HG02763 (cell line): ENCODE results near the gene MSH3.
A peak's percentile ranks its signal among the peaks of the same experiment; 100 is the strongest.

Experiments
- ATAC-seq: cut with Tn5 transposase; IDR thresholded peaks from one replicate; pipeline ENCODE4 v1.9.1; 2021; ENCODE audit warnings: mild to moderate bottlenecking, moderate library complexity; ENCODE audit not compliant: unreplicated experiment

The MSH3 gene

DNA sequence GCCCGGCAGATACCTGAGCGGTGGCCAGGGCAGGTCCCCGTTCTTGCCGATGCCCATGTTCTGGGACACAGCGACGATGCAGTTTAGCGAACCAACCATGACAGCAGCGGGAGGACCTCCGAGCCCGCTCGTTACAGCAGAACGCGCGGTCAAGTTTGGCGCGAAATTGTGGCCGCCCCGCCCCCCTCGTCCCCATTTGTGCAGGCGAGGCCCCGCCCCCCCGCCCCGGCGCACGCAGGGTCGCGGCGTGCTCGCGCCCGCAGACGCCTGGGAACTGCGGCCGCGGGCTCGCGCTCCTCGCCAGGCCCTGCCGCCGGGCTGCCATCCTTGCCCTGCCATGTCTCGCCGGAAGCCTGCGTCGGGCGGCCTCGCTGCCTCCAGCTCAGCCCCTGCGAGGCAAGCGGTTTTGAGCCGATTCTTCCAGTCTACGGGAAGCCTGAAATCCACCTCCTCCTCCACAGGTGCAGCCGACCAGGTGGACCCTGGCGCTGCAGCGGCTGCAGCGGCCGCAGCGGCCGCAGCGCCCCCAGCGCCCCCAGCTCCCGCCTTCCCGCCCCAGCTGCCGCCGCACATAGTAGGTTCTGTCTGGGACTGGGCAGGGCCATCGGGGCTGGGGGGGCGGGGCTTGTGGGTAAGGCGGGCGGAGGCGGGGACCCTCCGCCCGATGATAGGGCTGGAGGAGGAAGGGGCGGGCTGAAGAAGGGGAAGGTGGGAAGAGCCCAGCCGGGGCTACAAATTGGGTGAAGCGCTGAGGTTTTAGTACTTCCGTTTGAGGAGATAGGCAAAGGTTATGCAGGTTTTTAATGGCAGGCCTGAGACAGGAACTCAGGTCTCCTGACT is at the start of gene MSH3, which contains the start of gene DHFR:
MSH3 (plus strand) TSS at position 262 of the 840 bp plus-strand sequence; CDS start at position 338, 76 bp downstream.
DHFR (minus strand) TSS at position 593 of the 840 bp plus-strand sequence; CDS start at position 99, 494 bp downstream.
- peak; percentile 45 for ATAC-seq

- ATAC-seq, result no peak
Observed at GRCh38 chr5:80607343-80607742, 47.1 kb upstream of the MSH3 start.

DNA sequence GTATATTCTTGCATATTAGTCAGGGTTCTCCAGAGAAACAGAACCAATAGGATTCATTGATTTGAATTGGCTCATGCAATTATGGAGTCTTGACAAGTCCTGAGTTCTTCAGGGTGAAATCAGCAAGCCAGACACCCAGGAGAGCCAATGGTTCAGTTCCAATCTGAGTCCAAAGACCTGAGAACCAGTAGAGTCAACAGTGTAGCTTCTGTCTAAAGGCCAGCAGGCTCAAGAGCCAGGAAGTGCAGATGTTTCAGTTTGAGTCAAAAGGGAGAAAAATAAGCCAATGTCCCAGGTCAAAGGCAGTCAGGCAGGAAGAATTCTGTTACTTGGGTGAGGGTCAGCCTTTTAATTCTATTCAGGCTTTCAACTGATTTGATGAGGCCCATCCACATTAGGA is 46.6 kb upstream of the MSH3 start:
- ATAC-seq, result peak; percentile 48

GRCh38 chr5:80608731-80609130 is 45.7 kb upstream of the MSH3 start:
- ATAC-seq, result no peak

DNA sequence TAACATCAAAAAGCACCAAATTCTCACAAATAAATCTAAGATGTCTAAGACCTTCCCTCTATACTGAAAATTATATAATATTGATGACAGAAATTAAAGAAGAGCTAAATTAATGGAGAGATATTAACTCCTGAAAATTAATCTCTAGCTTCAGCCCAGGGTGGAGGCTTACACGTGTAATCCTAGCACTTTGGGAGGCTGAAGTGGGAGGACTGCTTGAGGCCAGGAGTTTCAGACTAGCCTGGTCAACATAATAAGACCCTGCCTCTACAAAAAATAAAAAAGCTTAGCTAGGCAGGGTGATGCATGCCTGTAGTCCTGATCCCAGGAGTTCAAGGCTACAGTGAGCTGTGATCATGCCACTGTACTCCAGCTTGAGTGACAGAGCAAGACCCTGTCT is 44.8 kb upstream of the MSH3 start:
- no peak for ATAC-seq

GRCh38 chr5:80615266-80615914 is 39.1 kb upstream of the MSH3 start:
- no peak for ATAC-seq

DNA sequence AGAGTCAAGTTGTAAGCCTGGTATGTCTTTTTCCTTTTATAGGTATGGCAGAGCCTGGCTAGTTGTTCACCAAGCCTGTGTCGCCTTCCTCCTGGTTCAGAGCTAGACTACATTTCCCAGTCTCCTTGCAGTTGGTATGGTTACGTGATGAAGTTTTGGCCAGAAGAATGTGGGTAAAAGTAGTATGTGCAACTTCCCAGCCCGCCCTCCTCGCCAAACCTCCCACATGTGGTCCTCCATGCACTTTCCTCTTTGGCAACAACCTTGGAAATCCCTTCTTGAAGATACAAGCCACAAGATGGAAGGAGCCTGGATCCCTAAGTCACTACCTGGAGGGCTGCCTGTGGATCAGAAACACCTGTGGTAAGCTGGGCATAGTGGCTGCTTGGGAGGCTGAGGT is 36.0 kb upstream of the MSH3 start:
- no peak for ATAC-seq

GRCh38 chr5:80619086-80619485 is 35.4 kb upstream of the MSH3 start:
- ATAC-seq, result no peak

GRCh38 chr5:80620211-80620610 is 34.2 kb upstream of the MSH3 start:
- ATAC-seq, result no peak

DNA sequence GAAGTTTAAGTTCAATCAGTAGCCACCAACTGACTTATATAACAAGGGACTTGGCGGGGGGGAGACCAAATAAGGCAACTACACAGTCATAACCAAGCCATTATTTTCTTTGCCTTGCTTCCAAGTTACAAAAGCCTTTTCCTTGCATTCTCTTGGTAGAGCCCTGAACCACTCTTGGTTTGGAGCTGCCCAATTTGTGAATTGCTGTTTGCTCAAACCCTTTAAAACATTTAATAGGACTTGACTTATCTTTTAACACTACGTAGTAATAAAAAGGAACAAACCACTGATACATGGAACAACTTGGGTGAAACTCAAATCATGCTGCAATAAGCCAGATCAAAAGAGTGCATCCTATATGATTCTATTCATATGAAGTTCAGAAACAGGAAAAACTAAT is 31.7 kb upstream of the MSH3 start:
- ATAC-seq, result no peak

- ATAC-seq, result no peak
Observed at GRCh38 chr5:80623999-80624398, 30.5 kb upstream of the MSH3 start.

DNA sequence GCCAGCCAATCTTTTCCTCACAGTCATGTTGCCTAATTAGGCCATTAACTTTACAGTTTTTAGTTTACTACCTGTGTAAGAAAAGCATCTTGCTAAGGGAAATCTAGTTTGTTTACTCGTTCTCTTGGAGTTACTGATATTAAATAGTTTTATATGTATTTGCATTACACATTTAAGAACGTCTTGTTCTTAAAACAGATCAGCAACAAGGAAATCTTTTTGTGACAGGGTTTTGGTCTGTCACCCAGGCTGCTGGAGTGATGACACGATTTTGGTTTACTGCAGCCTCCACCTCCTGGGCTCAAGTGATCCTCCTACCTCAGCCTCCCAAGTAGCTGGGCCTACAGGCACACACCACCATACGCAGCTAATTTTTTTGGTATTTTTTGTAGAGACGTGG is 29.2 kb upstream of the MSH3 start:
- ATAC-seq, result no peak

GRCh38 chr5:80629281-80629680 is 25.2 kb upstream of the MSH3 start:
- no peak for ATAC-seq

- ATAC-seq, result no peak
Observed at GRCh38 chr5:80631278-80632259, 22.9 kb upstream of the MSH3 start.

GRCh38 chr5:80632700-80633099 is 21.8 kb upstream of the MSH3 start:
- no peak for ATAC-seq

- ATAC-seq, result no peak
Observed at GRCh38 chr5:80634193-80634592, 20.3 kb upstream of the MSH3 start.

DNA sequence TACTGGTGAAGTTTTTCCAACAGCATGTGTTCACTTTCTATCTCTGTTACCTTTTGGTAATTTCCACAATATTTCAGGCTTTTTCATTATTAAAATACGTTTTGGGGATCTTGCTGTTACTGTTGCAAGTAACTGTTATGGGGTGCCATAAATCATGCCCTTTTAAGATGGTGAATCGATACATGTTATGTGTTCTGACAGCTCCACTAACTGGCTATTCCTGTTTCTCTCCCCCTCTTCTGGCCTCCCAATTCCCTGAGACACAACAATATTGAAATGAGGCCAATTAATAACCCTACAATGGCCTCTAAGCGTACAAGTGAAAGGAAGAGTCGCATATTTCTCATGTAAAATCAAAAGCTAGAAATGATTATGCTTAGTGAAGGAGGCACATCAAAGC is 13.1 kb upstream of the MSH3 start:
- ATAC-seq, result no peak

GRCh38 chr5:80644900-80645299 is 9.6 kb upstream of the MSH3 start:
- no peak for ATAC-seq

DNA sequence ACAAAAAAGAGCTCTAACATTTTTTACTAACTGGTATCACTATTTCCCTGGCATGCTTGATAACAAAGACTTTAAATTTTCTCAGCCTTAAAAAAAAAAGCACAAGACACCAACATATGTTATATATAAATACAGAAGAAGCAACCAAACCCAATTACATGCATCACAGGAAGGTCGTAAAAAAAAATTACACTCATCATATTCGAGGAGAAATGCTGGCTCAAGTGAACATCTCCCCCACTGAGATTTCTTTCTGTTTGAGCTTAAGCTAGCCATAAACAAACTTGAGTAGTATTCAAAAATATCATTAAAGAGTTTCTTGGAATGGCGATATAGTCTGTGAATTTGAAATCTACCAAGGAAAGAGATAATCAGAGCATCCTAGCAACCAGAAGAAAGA is 7.5 kb upstream of the MSH3 start:
- no peak for ATAC-seq

- ATAC-seq, result no peak
Observed at GRCh38 chr5:80653502-80653901, 950 bp upstream of the MSH3 start.

DNA sequence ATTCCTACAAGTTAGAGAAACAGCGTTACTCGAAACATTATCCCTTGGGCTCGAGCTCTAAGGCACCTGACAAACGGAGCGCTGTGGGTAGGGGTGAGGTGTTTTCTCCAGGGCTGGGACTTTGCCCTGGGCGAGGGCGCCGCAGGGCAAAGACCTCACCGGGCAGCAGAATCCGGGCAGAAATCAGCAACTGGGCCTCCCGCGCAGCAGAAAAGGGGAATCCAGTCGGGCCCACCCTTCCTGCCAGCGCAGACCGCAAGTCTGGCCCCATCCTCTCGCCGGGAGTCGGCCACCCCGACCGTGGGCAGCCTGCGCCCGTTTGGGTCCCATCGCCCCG is 430 bp upstream of the MSH3 start:
- no peak for ATAC-seq
